Body of pancreas (tissue), 4 donors: ENCODE data around the gene DUSP19. TPM values are rescaled to one million over a fixed set of nuclear protein-coding genes. Genes with fewer than 3 reads are reported as not detected.

Source experiments
- ATAC-seq: fragments of 150-250 bp; one replicate; pipeline ENCODE4 v1.9.1; 2016
- DNase-seq, 4 donors: peaks; one replicate each; pipeline ENCODE4 v3.0.0-alpha.2; 2019
- H3K27ac ChIP-seq, 4 donors: fragments of 200-600 bp; sonication (generic); 1 replicate in 3 of 4; 2 replicates in 1 of 4; pipeline versions ENCODE4 v1.5.1 to v1.6.1; 2016 to 2019; ENCODE audit warnings: mild to moderate bottlenecking in 1 of 4, mixed read lengths in 1 of 4, moderate library complexity in 1 of 4
- H3K27me3 ChIP-seq, 2 donors: fragments of 200-600 bp; sonication (generic); one replicate each; pipeline ENCODE4 v1.6.0; 2016; ENCODE audit warnings: mild to moderate bottlenecking in 1 of 2
- H3K36me3 ChIP-seq, 2 donors: fragments of 200-600 bp; sonication (generic); replicated peaks in 1 of 2; 2 replicates each; pipeline ENCODE4 v1.5.1; 2016; ENCODE audit warnings: low read depth in 2 of 2; ENCODE audit not compliant: insufficient read depth in 1 of 2
- H3K4me1 ChIP-seq: fragments of 200-600 bp; sonication (generic); one replicate; pipeline ENCODE4 v1.6.0; 2016
- H3K4me3 ChIP-seq, 2 donors: fragments of 200-600 bp; sonication (generic); 1 replicate in 1 of 2; 2 replicates in 1 of 2; pipeline ENCODE4 v1.5.1; 2016 to 2019
- H3K9me3 ChIP-seq, 3 donors: fragments of 200-600 bp; sonication (generic); 1 replicate in 2 of 3; 2 replicates in 1 of 3; pipeline ENCODE4 v1.5.1; 2016
- CTCF ChIP-seq, 7 experiments: fragments of 450-650 bp in 4 of 7; fragments of 200-600 bp in 3 of 7; sonication (generic) in 3 of 7; IDR thresholded peaks; one replicate each; pipeline ENCODE4 v1.5.1; 2016 to 2019; ENCODE audit warnings: antibody characterized with exemption in 7 of 7
- POLR2A ChIP-seq, 3 donors: fragments of 450-650 bp; IDR thresholded peaks; one replicate each; pipeline ENCODE4 v1.6.1; 2016; ENCODE audit warnings: antibody characterized with exemption in 3 of 3, mild to moderate bottlenecking in 2 of 3
- WGBS, 2 donors: methylation state at CpG; one replicate each; pipeline ENCODE4 v1.1.5; 2017; 5-methylcytosine and 5-hydroxymethylcytosine counted together
- intact Hi-C: fragments of 100-400 bp; cut with DNase I; formaldehyde crosslinking; loops from one replicate; pipeline ENCODE4 v1.15.1; 2023
- total RNA-seq, 2 donors: library from RNA; depleted of rRNA; stranded (reverse); fragments of >200 nt; gene quantifications; one replicate each; pipeline ENCODE4 v1.1.0, GENCODE V29; 2016

The DUSP19 gene
- total RNA-seq, 2 donors from 2014 or later: 1.6 to 2.0 TPM

GRCh38 chr2:183112577-183112976, 34.0 kb downstream of the DUSP19 start:
- no peak for DNase-seq
- no peak overlapping the region for H3K27ac ChIP-seq
- no peak overlapping the region for H3K4me3 ChIP-seq
- H3K27me3 ChIP-seq: no peaks in the 10 kb centered on the region
- H3K36me3 ChIP-seq: no peaks in the 10 kb centered on the region
- no peaks in the 10 kb centered on the region for H3K4me1 ChIP-seq
- no peaks in the 10 kb centered on the region for H3K9me3 ChIP-seq
- no peak for TF ChIP-seq CTCF (IDR thresholded peaks at IDR 0.05)
- no peak for TF ChIP-seq POLR2A (IDR thresholded peaks at IDR 0.05)
- ATAC-seq: no peak
- intact Hi-C loops: no loop called here
- 70 to 82% methylated on average over 3 of the region's 3 CpGs for WGBS, 2 donors

DNA sequence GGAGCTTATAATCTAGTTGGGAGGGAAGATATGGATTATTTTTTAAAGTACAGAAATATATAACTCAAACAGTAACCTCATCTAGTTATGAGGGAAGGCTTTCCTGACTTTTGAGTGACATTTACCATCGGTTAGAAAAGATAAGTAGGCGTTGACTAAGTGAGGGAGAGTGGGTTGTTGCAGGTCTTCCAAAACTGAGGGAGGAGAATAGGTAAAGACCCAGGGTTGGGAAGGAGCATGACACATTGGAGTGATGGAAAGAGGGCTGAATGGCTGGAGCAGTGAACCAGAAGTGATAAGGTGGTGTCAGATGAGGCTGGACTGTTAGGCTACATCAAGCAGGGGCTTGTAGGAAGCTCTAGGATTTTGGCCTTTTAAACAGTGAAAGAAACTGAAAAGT, 35.1 kb downstream of the DUSP19 start:
- Histone ChIP-seq H3K36me3 (no peaks in the 10 kb centered on the region), H3K27me3 (no peaks in the 10 kb centered on the region), H3K27ac (no peak overlapping the region), H3K4me3 (no peak overlapping the region), H3K9me3 (no peaks in the 10 kb centered on the region), H3K4me1 (no peaks in the 10 kb centered on the region)
- DNase-seq (no peak), ATAC-seq (no peak)
- 25 to 52% methylated on average over 2 of the region's 2 CpGs for WGBS, 2 donors
- intact Hi-C loops: no loop called here
- TF ChIP-seq CTCF (IDR thresholded peaks at IDR 0.05): no peak

DNA sequence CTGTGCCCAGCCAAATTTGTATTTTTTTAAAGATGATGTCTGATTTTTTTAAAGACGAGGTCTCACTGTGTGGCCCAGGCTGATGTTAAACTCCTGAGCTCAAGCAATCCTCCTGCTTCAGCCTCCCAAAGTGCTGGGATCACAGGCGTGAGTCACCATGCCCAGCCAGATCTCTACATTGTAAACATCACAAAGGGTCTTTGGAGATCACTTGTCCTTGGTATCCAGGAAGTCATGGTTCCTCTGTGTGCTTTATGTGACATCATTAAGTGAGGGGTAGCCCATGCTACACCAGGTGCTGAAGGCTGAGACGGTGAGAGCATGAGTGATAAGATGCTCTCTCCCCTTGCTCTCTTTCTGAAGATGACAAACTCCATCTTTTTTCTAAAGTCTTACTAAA, 38.7 kb downstream of the DUSP19 start:
- intact Hi-C loops: no loop called here
- Histone ChIP-seq H3K9me3 (no peaks in the 10 kb centered on the region), H3K36me3 (no peaks in the 10 kb centered on the region), H3K4me1 (no peaks in the 10 kb centered on the region), H3K27ac (no peak overlapping the region), H3K4me3 (no peak overlapping the region), H3K27me3 (no peaks in the 10 kb centered on the region)
- WGBS, 2 donors: 73 to 84% methylated on average over 3 of the region's 3 CpGs
- no peak for TF ChIP-seq CTCF (IDR thresholded peaks at IDR 0.05)
- TF ChIP-seq POLR2A (IDR thresholded peaks at IDR 0.05): no peak
- ATAC-seq: no peak
- DNase-seq: no peak

- intact Hi-C loops: no loop called here
- WGBS, 2 donors: 19 to 23% methylated on average over 16 to 17 of the region's 17 CpGs
- ATAC-seq: peak; percentile 19
- peak in 1 of 4 donors; percentile 13 for DNase-seq
- Histone ChIP-seq H3K4me1 (peaks cover 20% of the 10 kb centered on the region), H3K9me3 (no peaks in the 10 kb centered on the region), H3K27me3 (no peaks in the 10 kb centered on the region), H3K4me3 (peak overlapping the region; percentile 38 to 92), H3K36me3 (no peaks in the 10 kb centered on the region), H3K27ac (peak overlapping the region; percentile 77 to 94 (median 90))
- TF ChIP-seq CTCF (IDR thresholded peaks at IDR 0.05) (no peak), POLR2A (IDR thresholded peaks at IDR 0.05) (no peak)
These were observed 44.8 kb downstream of the DUSP19 start for GRCh38 chr2:183123117-183123958.

DNA sequence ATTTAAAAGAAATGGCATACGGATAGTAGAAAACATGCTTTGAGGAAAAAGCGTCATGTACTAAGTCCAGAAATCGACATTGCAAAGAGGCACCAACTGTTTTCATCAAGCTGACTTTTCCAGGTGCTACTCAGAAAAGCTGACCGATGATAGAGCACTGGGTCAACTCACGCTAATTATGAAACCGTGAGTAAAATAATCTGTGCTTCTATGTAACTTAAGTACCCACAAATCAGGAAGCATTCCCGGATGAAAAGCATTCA, 45.3 kb downstream of the DUSP19 start:
- Histone ChIP-seq H3K4me1 (peaks cover 20% of the 10 kb centered on the region), H3K9me3 (no peaks in the 10 kb centered on the region), H3K27ac (peak overlapping the region; percentile 77 to 94 (median 90)), H3K27me3 (no peaks in the 10 kb centered on the region), H3K4me3 (peak overlapping the region; percentile 38 to 92), H3K36me3 (no peaks in the 10 kb centered on the region)
- TF ChIP-seq CTCF (IDR thresholded peaks at IDR 0.05) (no peak), POLR2A (IDR thresholded peaks at IDR 0.05) (no peak)
- ATAC-seq (no peak), DNase-seq (no peak)
- intact Hi-C loops: no loop called here
- 0 to 1% methylated on average over 7 of the region's 7 CpGs for whole genome bisulfite sequencing, 2 donors
